Liver (tissue), 9 donors: ENCODE data around the gene CTXND1. TPM values are rescaled to one million over a fixed set of nuclear protein-coding genes. Genes with fewer than 3 reads are reported as not detected.

Experiments used
- DNase-seq: peaks from one replicate; pipeline ENCODE4 v3.0.0-alpha.2; 2017; ENCODE audit warnings: low spot score
- H3K27ac ChIP-seq, 2 donors: one replicate each; pipeline ENCODE4 v1.7.0; 2013; ENCODE audit warnings: inconsistent platforms in 2 of 2, low read length in 2 of 2, control low read depth in 1 of 2, low read depth in 1 of 2, mild to moderate bottlenecking in 1 of 2
- H3K27me3 ChIP-seq, 4 donors: one replicate each; pipeline versions ENCODE4 v1.6.1 to v1.7.0; 2013; ENCODE audit warnings: low read length in 3 of 4, inconsistent platforms in 1 of 4, mild to moderate bottlenecking in 1 of 4, moderate library complexity in 1 of 4; ENCODE audit not compliant: control insufficient read depth in 4 of 4, insufficient read depth in 4 of 4
- H3K36me3 ChIP-seq, 4 donors: one replicate each; pipeline versions ENCODE4 v1.6.1 to v1.7.0; 2013; ENCODE audit warnings: low read length in 3 of 4, mild to moderate bottlenecking in 3 of 4, low read depth in 1 of 4, moderate library complexity in 1 of 4; ENCODE audit not compliant: control insufficient read depth in 4 of 4, insufficient read depth in 3 of 4
- H3K4me1 ChIP-seq, 4 donors: one replicate each; pipeline versions ENCODE4 v1.6.1 to v1.7.0; 2013; ENCODE audit warnings: low read length in 3 of 4, mild to moderate bottlenecking in 3 of 4, moderate library complexity in 1 of 4; ENCODE audit not compliant: control insufficient read depth in 4 of 4, insufficient read depth in 4 of 4
- H3K4me3 ChIP-seq, 3 donors: one replicate each; pipeline versions ENCODE4 v1.6.1 to v1.7.0; 2013; ENCODE audit warnings: low read length in 3 of 3, control low read depth in 1 of 3, low read depth in 1 of 3, mild to moderate bottlenecking in 1 of 3
- H3K9ac ChIP-seq, 2 donors: one replicate each; pipeline ENCODE4 v1.7.0; 2013; ENCODE audit warnings: low read length in 2 of 2, mild to moderate bottlenecking in 2 of 2, moderate library complexity in 2 of 2, control low read depth in 1 of 2, low read depth in 1 of 2
- H3K9me3 ChIP-seq, 4 donors: one replicate each; pipeline versions ENCODE4 v1.6.1 to v1.7.0; 2013; ENCODE audit warnings: low read length in 3 of 4; ENCODE audit not compliant: control insufficient read depth in 4 of 4
- EGR1 ChIP-seq, 2 donors: IDR thresholded peaks; 2 replicates each; pipeline ENCODE4 v1.6.1; 2016 to 2018; ENCODE audit warnings: antibody characterized with exemption in 2 of 2, low read depth in 2 of 2
- FOXA1 ChIP-seq: IDR thresholded peaks from 2 replicates; pipeline ENCODE4 v1.6.1; 2016; ENCODE audit warnings: antibody characterized with exemption
- FOXA2 ChIP-seq: IDR thresholded peaks from 2 replicates; pipeline ENCODE4 v1.6.1; 2016; ENCODE audit warnings: antibody characterized with exemption
- GABPA ChIP-seq, 2 donors: IDR thresholded peaks in 1 of 2; conservative IDR thresholded peaks in 1 of 2; 2 replicates each; pipeline ENCODE4 v1.6.1; 2016; ENCODE audit warnings: antibody characterized with exemption in 2 of 2, mild to moderate bottlenecking in 1 of 2, moderate library complexity in 1 of 2
- HNF4A ChIP-seq, 2 donors: conservative IDR thresholded peaks; 2 replicates each; pipeline ENCODE4 v1.6.1; 2016; ENCODE audit warnings: antibody characterized with exemption in 2 of 2, mild to moderate bottlenecking in 2 of 2
- HNF4G ChIP-seq: IDR thresholded peaks from 2 replicates; pipeline ENCODE4 v1.6.1; 2016; ENCODE audit warnings: antibody characterized with exemption
- JUND ChIP-seq, 2 donors: IDR thresholded peaks; 2 replicates each; pipeline ENCODE4 v1.6.1; 2016; ENCODE audit warnings: antibody characterized with exemption in 2 of 2
- NR2F2 ChIP-seq: IDR thresholded peaks from 2 replicates; pipeline ENCODE4 v1.6.1; 2016; ENCODE audit warnings: antibody characterized with exemption
- RAD21 ChIP-seq, 2 donors: IDR thresholded peaks; 2 replicates each; pipeline ENCODE4 v1.6.1; 2016; ENCODE audit warnings: antibody characterized with exemption in 2 of 2, mild to moderate bottlenecking in 2 of 2
- RXRA ChIP-seq, 2 donors: IDR thresholded peaks; 2 replicates each; pipeline ENCODE4 v1.6.1; 2017 to 2018; ENCODE audit warnings: antibody characterized with exemption in 2 of 2, mild to moderate bottlenecking in 1 of 2
- SP1 ChIP-seq: IDR thresholded peaks from 2 replicates; pipeline ENCODE4 v1.6.1; 2018; ENCODE audit warnings: antibody characterized with exemption, mild to moderate bottlenecking
- TAF1 ChIP-seq: conservative IDR thresholded peaks from 2 replicates; pipeline ENCODE4 v1.6.1; 2016; ENCODE audit warnings: antibody characterized with exemption, mild to moderate bottlenecking
- YY1 ChIP-seq: IDR thresholded peaks from 2 replicates; pipeline ENCODE4 v1.6.1; 2016; ENCODE audit warnings: antibody characterized with exemption, mild to moderate bottlenecking
- WGBS: extraction: QIAGEN DNeasy Blood & Tissue Kit; methylation state at CpG from one replicate; pipeline ENCODE4 v1.1.7; 2013; 5-methylcytosine and 5-hydroxymethylcytosine counted together
- polyA plus RNA-seq, 2 donors: library from polyadenylated mRNA; stranded (reverse) in 1 of 2; unstranded in 1 of 2; fragments of 200-250 nt in 1 of 2; fragments of >200 nt in 1 of 2; fragmentation: Nextera tagmentation in 1 of 2; extraction: Ambion mirVana in 1 of 2; gene quantifications; one replicate each; pipeline versions ENCODE4 v1.2.1 to v1.2.3, GENCODE V29; 2013 to 2015
- total RNA-seq, 2 donors: library from RNA; depleted of rRNA; stranded (reverse); fragments of >200 nt; gene quantifications; one replicate each; pipeline ENCODE4 v1.2.3, GENCODE V29; 2014
- TF ChIP-seq, protein P1 (sequence below): fragments of 150-350 bp; IDR thresholded peaks from 2 replicates; pipeline ENCODE4 v1.5.1; 2017; ENCODE audit warnings: improper control_type of control experiment, low read depth, low read length; ENCODE audit not compliant: missing input control
- TF ChIP-seq, protein P2 (sequence below): IDR thresholded peaks from 2 replicates; pipeline ENCODE4 v1.6.1; 2016; ENCODE audit warnings: antibody characterized with exemption, mild to moderate bottlenecking
- TF ChIP-seq, protein P3 (sequence below): IDR thresholded peaks from 2 replicates; pipeline ENCODE4 v1.6.1; 2016; ENCODE audit warnings: antibody characterized with exemption
- TF ChIP-seq, protein P4 (sequence below): IDR thresholded peaks from 2 replicates; pipeline ENCODE4 v1.6.1; 2016; ENCODE audit warnings: antibody characterized with exemption
- TF ChIP-seq, protein P5 (sequence below): IDR thresholded peaks from 2 replicates; pipeline ENCODE4 v1.6.1; 2016; ENCODE audit warnings: antibody characterized with exemption
- donor health status: healthy.
- donor health status: healthy.
- donor health status: healthy.
- donor health status: healthy.
- donor health status: healthy.

The CTXND1 gene
- total and polyA plus RNA-seq, 4 donors = 2.9 to 4.1 (median 3.1) TPM

- TF ChIP-seq, protein P1, sequence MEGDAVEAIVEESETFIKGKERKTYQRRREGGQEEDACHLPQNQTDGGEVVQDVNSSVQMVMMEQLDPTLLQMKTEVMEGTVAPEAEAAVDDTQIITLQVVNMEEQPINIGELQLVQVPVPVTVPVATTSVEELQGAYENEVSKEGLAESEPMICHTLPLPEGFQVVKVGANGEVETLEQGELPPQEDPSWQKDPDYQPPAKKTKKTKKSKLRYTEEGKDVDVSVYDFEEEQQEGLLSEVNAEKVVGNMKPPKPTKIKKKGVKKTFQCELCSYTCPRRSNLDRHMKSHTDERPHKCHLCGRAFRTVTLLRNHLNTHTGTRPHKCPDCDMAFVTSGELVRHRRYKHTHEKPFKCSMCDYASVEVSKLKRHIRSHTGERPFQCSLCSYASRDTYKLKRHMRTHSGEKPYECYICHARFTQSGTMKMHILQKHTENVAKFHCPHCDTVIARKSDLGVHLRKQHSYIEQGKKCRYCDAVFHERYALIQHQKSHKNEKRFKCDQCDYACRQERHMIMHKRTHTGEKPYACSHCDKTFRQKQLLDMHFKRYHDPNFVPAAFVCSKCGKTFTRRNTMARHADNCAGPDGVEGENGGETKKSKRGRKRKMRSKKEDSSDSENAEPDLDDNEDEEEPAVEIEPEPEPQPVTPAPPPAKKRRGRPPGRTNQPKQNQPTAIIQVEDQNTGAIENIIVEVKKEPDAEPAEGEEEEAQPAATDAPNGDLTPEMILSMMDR = no peak
- TF ChIP-seq GABPA (IDR thresholded peaks at IDR 0.05 in 1 of 2, conservative IDR thresholded peaks at IDR 0.05 in 1 of 2) = no peak
- no peak for TF ChIP-seq RAD21 (IDR thresholded peaks at IDR 0.05)
- no peak for TF ChIP-seq EGR1 (IDR thresholded peaks at IDR 0.05; ENCODE audit: low read depth in 2 of 2)
These were observed 16.1 kb upstream of the CTXND1 start (continued) for GRCh38 chr15:80268101-80268500.

DNA sequence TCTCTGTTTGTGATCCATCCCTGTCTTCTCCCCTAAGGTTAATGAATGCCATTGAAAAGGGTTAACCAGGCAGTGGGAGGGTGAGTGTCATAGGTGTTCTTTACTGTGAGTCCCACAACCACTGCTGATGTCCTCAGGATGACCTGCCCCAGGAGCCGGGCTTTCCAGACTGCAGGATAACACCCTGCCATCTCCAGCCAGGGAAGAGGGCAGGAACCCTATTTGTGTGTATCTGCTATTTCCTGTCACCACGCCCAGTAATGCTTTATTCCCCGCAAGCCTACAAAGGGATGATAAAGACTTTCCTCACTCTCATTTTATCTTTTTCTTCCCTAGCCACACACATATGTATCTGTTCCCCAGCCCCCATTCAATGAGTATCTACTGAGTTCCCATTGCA, 15.6 kb upstream of the CTXND1 start:
- H3K9me3 ChIP-seq = no peaks in the 10 kb centered on the region
- no peak for TF ChIP-seq RAD21 (IDR thresholded peaks at IDR 0.05)
- no peak for TF ChIP-seq RXRA (IDR thresholded peaks at IDR 0.05)
- TF ChIP-seq YY1 = no peak
- TF ChIP-seq TAF1 = no peak
- TF ChIP-seq, protein P2, sequence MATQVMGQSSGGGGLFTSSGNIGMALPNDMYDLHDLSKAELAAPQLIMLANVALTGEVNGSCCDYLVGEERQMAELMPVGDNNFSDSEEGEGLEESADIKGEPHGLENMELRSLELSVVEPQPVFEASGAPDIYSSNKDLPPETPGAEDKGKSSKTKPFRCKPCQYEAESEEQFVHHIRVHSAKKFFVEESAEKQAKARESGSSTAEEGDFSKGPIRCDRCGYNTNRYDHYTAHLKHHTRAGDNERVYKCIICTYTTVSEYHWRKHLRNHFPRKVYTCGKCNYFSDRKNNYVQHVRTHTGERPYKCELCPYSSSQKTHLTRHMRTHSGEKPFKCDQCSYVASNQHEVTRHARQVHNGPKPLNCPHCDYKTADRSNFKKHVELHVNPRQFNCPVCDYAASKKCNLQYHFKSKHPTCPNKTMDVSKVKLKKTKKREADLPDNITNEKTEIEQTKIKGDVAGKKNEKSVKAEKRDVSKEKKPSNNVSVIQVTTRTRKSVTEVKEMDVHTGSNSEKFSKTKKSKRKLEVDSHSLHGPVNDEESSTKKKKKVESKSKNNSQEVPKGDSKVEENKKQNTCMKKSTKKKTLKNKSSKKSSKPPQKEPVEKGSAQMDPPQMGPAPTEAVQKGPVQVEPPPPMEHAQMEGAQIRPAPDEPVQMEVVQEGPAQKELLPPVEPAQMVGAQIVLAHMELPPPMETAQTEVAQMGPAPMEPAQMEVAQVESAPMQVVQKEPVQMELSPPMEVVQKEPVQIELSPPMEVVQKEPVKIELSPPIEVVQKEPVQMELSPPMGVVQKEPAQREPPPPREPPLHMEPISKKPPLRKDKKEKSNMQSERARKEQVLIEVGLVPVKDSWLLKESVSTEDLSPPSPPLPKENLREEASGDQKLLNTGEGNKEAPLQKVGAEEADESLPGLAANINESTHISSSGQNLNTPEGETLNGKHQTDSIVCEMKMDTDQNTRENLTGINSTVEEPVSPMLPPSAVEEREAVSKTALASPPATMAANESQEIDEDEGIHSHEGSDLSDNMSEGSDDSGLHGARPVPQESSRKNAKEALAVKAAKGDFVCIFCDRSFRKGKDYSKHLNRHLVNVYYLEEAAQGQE = no peak
- no peak for TF ChIP-seq NR2F2
- no peak for TF ChIP-seq GABPA (IDR thresholded peaks at IDR 0.05 in 1 of 2, conservative IDR thresholded peaks at IDR 0.05 in 1 of 2)
- TF ChIP-seq SP1 = no peak
- TF ChIP-seq, protein P1 = no peak
- TF ChIP-seq, protein P3, sequence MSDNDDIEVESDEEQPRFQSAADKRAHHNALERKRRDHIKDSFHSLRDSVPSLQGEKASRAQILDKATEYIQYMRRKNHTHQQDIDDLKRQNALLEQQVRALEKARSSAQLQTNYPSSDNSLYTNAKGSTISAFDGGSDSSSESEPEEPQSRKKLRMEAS = no peak
- no peak for TF ChIP-seq FOXA1
- no peak for TF ChIP-seq HNF4A (conservative IDR thresholded peaks at IDR 0.05)
- TF ChIP-seq JUND (IDR thresholded peaks at IDR 0.05) = no peak
- TF ChIP-seq HNF4G = no peak
- no peak for TF ChIP-seq EGR1 (IDR thresholded peaks at IDR 0.05; ENCODE audit: low read depth in 2 of 2)
- TF ChIP-seq, protein P4, sequence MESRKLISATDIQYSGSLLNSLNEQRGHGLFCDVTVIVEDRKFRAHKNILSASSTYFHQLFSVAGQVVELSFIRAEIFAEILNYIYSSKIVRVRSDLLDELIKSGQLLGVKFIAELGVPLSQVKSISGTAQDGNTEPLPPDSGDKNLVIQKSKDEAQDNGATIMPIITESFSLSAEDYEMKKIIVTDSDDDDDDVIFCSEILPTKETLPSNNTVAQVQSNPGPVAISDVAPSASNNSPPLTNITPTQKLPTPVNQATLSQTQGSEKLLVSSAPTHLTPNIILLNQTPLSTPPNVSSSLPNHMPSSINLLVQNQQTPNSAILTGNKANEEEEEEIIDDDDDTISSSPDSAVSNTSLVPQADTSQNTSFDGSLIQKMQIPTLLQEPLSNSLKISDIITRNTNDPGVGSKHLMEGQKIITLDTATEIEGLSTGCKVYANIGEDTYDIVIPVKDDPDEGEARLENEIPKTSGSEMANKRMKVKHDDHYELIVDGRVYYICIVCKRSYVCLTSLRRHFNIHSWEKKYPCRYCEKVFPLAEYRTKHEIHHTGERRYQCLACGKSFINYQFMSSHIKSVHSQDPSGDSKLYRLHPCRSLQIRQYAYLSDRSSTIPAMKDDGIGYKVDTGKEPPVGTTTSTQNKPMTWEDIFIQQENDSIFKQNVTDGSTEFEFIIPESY = no peak
- TF ChIP-seq, protein P5, sequence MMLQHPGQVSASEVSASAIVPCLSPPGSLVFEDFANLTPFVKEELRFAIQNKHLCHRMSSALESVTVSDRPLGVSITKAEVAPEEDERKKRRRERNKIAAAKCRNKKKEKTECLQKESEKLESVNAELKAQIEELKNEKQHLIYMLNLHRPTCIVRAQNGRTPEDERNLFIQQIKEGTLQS = no peak
- TF ChIP-seq FOXA2 = no peak
- no peaks in the 10 kb centered on the region for H3K27me3 ChIP-seq
- H3K4me1 ChIP-seq = no peaks in the 10 kb centered on the region
- no peak overlapping the region for H3K9ac ChIP-seq
- H3K4me3 ChIP-seq = no peak overlapping the region
- no peak for DNase-seq
- no peak overlapping the region for H3K27ac ChIP-seq
- no peaks in the 10 kb centered on the region for H3K36me3 ChIP-seq
- WGBS = 59% methylated on average over 3 of the region's 3 CpGs
